Right lobe of liver (tissue), 4 donors: Measurements from ENCODE around the gene UBE2J2.

Experiments used
- POLR2A ChIP-seq: fragments of 450-650 bp; IDR thresholded peaks from one replicate; pipeline ENCODE4 v1.6.1; 2017; ENCODE audit warnings: antibody characterized with exemption, mild to moderate bottlenecking
- TF ChIP-seq, protein P1 (sequence below), 4 donors: fragments of 200-600 bp in 3 of 4; fragments of 450-650 bp in 1 of 4; IDR thresholded peaks; one replicate each; pipeline versions ENCODE4 v1.5.1 to v1.8.0; 2016 to 2022; ENCODE audit warnings: antibody characterized with exemption in 4 of 4, mild to moderate bottlenecking in 2 of 4
- donor health status: DM: no; HTN: no; CAD: no.
- donor health status: DM: no; HTN: no; CAD: no.
- donor health status: DM: no; HTN: yes; CAD: no.

DNA sequence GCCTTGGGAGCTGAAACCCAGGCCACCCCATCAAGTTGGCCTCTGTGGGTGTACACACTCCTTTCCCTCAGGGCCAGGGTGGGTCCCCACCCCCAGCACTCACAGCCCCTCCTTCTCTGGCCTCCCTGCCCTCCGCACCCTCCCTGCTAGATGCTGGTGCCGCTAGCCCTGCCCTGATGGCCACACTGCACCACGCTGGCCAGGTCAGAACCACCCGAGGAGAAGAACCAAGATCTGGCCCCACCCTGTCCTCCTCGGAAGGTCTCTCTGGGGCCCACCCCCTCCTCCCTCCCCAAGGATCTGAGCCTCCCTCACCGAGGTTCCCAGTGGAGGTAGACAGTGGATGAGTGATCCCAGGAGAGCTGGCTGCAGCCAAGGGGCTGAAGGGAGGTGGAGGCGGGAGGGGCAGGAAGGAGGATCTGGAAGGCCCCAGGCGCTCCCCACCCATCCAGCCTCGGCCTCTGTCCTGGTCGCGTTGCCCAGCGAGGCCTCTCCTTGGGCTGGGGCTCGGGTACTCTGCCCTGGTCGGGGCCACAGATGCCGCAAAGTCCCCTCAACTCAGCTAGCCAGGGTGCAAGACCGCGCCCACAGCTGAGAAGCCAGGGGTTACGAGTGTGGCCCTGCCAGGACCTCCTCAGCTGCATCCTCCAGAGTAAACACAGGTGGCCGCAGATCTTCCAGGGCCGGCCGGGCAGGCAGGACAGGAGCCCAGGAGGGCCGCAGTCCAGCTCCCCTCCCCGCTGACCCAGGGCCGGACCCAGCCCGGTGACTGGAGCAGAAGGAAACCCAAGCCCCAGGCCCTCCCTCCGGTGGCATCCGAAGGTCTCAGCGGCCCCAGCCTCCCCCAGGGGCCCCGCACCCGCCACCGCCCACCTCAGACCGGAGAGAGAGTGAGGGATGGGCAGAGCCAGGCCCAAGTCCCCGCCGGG lies 36.4 kb downstream of the UBE2J2 start:
- TF ChIP-seq, protein P1, sequence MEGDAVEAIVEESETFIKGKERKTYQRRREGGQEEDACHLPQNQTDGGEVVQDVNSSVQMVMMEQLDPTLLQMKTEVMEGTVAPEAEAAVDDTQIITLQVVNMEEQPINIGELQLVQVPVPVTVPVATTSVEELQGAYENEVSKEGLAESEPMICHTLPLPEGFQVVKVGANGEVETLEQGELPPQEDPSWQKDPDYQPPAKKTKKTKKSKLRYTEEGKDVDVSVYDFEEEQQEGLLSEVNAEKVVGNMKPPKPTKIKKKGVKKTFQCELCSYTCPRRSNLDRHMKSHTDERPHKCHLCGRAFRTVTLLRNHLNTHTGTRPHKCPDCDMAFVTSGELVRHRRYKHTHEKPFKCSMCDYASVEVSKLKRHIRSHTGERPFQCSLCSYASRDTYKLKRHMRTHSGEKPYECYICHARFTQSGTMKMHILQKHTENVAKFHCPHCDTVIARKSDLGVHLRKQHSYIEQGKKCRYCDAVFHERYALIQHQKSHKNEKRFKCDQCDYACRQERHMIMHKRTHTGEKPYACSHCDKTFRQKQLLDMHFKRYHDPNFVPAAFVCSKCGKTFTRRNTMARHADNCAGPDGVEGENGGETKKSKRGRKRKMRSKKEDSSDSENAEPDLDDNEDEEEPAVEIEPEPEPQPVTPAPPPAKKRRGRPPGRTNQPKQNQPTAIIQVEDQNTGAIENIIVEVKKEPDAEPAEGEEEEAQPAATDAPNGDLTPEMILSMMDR (IDR thresholded peaks at IDR 0.05), result no peak
- no peak for TF ChIP-seq POLR2A
